NCI-H524 treated with DMSO at 0.1 percent for 48 hours (cell line): Measurements from ENCODE around the gene HNMT.
"Not testable (repeated sequence)": the region's sequence is repeated elsewhere in the genome, so short reads cannot be mapped to it uniquely, and the experiment has no call there.

ENCODE experiments used
- DNase-seq: peaks from one replicate; lab custom pipeline; 2025; lab: John Stamatoyannopoulos, UW

Gene HNMT

DNA sequence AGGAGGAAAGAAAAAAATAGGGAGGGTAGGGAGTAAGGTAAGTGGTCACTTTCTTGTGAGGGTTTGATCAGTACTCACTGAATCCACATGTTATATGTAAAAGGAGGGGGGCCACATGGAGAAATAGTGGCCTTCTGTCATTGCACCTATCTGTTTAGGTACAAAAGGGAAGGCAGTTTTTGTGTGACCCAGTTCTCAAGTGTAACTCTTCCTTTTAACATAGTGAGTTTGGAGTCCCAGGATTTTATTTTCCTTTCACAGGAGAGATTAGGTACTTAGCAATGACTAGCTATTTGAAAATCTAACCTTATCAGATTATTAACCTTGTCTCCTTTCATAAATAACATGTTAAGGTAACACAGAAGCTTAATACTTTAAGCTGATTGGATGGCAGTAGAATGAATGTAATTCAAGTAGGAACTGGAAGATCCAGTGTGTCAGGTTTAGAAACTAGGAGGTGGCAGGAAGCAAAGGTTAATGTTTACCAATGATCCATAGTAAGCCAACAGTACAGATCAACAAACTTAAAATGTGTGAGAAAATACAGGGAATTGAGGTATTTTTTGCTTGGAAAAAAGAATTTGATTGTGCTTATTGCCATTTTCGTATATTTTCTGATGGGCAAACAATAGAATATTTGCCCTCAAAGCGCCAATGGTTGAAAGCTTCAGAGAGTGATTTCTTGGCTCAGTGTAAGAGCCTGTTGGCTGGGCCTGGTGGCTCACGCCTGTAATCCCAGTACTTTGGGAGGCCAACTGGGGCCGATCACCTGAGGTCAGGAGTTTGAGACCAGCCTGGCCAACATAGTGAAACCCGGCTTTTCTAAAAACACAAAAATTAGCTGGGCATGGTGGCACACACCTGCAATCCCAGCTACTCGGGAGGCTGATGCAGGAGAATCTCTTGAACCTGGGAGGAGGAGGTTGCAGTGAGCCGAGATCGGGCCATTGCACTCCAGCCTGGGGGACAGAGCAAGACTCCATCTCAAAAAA, 11.3 kb downstream of the HNMT start:
- DNase-seq, result no peak

DNA sequence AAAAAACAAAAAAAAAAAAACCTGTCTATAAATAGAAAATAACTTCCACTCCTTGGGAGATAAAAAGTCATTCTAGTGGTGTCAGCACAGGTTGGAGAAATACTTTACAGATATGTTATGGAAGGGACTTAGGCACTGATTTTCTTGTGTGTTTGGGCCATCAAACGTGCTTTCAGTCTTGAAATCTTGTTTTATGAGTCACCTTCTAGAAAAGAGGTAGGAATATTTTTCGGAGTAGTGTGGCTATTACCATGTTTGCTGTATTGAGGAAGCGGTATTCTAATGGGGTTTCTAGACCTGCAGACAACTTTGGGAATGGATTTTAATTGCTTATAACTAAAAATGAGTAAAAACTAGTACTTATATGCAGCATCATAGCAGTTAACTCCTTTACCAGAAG, 12.0 kb downstream of the HNMT start:
- DNase-seq, result no peak

DNA sequence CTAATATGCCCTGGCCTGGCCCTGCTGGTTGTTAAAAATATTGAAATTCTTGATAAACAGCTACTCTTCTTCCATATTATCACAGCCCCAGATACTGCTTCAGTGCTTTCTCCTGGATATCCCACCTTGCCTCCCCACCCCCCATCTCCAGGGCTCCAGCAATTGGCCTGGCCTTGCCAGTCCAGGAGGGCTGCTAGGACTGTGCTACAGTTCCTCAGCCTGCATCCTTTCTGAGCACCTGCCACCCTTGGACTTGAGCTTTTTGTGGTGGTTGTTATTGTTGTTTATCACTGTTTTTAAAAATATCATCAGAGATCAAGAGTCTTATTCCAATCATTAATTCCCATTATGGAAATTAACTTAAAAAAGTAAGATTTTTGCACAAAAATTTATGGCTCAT, 13.5 kb downstream of the HNMT start:
- DNase-seq, result no peak

DNA sequence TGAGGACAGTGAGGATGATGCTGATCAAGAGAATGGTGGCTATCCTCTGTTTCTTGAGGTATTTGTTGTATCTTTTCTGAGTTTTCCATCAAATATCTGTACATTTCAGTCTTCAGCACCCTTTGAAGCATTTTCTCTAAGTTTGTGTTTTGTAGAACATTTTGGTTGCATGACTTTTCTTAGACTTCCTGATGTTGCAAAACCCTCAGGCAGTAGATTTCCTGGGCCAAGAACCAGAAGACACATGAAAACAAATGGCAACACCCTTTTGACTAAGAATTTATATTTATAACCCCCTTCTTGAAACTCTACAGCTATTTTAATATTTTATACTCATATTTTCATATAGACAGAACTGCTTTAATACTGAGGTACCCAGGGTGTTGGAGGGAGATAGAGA, 16.2 kb downstream of the HNMT start:
- DNase-seq, result no peak

DNA sequence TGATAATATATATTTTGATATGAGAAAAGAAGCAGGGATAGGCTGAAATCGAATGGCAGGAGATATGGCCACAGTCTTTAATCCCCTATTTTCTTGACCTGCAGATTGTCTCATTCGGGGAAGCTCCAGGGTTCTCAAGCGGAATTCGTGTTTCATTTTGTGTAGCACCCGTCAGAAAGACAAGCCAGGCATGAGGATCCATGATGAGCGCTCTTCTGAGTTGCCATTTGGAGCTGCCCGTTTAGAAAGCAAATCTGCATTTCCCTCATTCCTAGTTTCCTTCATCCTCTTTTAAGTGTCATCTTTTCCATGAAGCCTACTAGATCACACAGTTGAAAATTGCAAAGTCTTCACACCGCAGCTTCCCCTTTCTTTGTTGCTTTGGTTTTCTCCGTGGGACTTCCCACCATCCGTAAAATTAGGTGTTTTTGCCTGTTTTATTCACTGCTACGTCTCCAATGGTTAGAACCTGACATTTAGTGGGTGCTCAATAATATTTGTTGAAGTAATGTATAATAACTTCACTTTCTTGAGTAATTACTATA, 16.9 kb downstream of the HNMT start:
- no peak for DNase-seq

DNA sequence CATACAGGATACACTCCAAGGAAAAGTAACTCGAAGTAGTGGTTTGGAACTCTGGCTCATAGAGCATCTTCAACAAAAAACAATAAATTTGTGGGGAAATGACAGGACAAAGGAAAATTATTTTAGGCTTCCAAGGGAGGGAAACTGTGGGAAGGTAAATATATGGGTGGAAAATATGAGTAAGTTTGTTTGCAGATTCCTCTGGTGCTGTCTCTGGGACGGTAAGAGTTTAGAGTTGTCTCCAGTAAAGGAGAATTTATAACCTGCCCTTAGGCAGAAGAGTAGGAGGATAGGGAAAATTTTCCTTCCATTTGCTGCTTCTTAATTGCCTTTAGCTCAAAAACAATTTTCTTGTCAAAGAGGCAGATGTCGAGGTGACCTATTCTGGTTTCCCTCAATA, 19.3 kb downstream of the HNMT start:
- DNase-seq, result no peak

DNA sequence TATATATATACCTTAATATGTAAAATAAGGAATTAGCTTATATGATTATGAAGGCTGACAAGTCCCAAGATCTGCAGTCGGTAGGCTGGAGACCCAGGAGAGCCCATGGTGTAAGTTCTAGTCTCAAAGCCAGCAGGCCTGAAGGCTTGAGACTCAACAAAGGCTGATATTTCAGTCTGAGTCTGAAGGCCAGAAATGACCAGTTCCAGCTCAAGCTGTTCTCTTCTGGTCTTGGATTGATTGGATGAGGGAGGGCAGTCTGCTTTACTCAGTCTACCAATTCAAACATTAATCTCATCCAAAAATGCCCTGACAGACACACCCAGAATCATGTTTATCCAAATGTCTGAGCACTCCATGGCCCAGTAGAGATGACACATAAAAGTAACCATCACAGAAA, 22.0 kb downstream of the HNMT start:
- DNase-seq, result no peak

DNA sequence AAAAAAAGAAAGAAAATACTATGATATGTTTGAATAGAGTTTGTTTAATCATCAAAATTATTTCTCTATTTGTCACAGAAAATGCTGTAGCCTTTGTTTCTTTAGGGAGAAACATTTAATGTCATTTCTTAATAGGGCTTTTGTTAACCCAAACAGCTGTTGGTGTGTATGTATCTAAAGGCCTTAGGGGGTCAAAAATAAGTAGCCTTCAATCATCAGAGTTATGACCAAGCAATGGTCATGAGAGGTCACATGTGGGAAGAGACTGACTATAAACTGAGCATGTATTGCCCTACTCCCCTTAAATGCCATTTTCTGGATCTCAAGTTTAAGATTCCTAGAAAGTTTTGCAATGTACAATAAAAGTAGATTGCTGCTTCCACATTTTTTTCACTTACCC, 22.7 kb downstream of the HNMT start:
- DNase-seq, result no peak

DNA sequence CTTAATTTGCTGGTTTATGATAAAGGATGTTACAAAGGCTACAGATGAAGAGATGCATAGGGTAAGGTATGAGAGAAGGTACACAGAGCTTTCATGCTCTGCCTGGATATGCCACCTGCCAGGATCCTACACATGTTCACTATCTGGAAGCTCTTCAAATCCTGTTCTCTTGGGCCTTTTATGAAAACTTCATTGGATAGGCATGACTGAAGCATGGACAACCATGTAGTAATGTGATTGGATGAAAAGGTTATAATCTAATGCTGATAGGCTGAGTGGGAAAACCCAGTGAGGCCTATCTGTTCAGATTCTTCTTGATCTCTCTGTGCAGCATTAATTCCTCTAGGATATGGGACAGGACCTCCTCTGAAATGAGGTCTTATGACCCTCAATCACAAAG, 26.8 kb downstream of the HNMT start:
- DNase-seq, result no peak

DNA sequence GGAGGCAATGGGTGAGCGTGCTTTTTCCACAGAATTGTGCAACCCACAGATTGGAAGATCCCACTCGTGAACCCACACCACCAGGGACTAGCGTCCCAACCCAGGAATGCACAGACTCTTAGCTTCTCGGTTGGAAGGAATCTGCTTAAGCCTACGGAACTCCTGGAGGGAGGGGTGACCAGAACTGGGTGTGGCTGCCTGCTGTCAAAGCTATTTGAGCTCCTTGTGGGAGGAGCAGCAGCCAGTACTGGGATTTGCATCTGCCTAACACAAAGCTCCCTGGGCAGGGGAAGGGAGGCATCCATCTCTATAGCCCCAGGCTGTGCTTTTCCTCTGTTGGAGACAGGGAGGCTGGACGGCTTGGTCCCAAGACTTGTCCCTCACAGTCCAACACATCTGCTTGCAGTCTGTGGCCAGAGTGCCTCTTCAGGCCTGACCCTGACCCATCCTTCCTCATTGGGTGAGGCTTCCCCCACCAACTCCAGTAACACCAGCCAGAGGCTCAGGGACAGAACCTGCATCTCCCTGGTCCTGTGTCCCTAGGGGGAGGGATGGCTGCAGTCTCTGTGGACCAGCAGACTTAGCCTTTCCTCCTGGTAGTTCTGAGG, 27.9 kb downstream of the HNMT start:
- DNase-seq, result no peak

DNA sequence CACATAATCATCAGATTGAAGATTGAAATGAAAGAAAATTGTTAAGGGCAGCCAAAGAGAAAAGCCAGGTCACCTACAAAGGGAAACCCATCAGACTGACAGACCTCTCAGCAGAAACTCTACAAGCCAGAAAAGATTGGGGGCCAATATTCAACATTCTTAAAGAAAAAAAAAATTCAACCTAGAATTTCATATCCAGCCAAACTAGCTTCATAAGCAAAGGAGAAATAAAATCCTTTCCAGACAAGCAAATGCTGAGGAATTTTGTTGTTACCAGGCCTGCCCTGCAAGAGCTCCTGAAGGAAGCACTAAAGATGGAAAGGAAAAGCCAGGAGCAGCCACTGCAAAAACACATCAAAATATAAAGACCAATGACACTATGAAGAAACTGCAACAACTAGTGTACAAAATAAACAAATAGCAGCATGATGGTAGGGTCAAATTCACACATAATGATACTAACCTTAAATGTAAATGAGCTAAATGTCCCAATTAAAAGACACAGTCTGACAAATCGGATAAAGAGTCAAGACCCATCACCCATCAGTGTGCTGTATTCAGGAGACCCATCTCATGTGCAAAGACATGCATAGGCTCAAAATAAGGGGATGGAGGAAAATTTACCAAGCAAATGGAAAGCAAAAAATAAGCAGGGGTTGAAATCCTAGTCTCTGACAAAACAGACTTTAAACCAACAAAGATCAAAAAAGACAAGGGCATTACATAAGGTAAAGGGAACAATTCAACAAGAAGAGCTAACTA, 29.6 kb downstream of the HNMT start:
- DNase-seq, result not testable (repeated sequence)

DNA sequence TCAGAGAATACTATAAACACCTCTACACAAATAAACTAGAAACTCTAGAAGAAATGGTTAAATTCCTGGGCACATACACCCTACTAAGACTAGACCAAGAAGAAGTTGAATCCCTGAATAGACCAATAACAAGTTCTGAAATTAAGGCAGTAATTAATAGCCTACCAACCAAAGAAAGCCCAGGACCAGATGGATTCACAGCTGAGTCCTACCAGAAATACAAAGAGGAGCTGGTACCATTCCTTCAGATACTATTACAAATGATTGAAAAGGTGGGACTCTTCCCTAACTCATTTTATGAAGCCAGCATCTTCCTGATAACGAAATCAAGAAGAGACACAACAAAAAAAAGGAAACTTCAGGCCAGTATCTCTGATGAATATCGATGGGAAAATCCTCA, 31.1 kb downstream of the HNMT start:
- DNase-seq, result not testable (repeated sequence)

DNA sequence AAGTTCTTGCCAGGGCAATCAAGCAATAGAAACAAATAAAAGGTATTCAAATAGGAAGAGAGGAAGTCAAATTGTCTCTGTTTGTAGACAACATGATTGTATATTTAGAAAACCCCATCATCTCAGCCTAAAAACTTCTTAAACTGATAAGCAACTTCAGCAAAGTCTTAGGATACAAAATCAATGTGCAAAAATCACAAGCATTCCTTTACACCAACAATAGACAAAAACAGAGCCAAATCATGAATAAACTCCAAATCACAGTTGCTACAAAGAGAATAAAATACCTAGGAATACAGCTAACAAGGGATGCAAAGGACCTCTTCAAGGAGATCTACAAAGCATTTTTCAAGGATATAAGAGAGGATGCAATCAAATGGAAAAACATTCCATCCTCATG, 31.9 kb downstream of the HNMT start:
- not testable (repeated sequence) for DNase-seq

DNA sequence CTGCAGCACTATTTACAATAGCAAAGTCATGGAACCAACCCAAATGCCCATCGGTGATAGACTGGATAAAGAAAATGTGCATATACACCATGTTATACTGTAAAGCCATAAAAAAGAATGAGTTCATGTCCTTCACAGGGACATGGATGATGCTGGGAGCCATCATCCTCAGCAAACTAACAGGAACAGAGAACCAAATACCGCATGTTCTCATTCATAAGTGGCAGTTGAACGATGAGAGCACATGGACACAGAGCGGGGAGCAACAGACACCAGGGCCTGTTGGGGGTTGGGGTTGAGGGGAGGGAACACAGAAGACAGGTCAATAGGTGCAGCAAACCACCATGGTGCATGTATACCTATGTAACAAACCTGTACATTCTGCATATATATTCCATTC, 33.5 kb downstream of the HNMT start:
- no peak for DNase-seq

DNA sequence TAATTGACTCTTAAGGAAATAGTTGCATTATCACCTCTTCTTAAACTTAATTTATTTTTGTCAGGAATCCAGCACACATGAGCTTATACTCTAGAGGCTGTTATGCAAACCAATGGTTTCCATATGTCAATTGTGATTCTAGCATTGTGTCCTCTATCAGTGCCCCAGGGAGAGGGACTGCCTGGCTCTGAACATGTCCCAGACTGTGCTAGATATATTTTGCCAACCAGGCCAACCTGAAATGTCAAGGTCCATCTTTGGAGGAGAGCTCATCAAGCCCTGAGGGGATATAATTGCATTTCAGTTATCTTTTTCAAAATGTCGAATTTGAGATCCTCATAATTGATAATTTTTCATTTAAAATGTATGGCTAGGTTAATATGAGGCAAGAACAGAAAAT, 34.2 kb downstream of the HNMT start:
- no peak for DNase-seq

DNA sequence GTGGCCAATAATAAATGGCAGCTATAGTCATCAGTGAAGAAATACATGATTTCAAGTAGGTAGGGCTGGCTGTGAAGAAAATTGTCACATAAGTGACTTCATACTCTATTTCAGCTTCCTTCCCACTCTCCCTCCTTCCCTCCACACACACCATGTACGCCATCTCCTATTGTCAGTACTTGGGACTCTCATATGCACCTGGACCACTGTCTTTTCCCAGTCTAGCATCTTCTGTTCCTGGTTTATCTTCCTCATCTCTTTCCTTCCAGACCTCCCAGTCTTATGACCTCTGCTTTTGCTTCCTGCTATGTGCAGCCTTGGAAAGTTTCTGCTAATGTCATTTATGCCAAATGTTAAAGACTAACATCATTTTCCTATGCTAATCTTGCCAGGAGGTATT, 35.0 kb downstream of the HNMT start:
- DNase-seq, result no peak

DNA sequence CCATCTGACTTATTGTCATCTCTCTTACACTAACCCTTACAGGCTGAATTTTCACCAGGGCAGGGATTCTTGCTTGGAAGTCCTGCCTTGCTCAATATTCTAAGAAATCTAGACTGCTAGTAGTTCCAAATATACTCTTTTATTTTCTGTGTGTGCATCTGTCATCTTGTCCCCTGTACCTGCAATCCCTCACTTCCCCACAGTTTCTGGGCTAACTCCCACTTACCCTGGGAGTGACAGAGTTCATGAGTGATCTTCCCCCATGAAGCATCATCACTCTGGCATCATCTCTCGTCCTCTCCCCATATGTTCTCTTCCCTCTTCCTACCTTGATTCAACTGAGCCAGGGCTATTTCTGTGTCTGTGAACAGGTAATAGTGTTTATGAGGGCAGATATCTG, 35.7 kb downstream of the HNMT start:
- DNase-seq, result no peak

DNA sequence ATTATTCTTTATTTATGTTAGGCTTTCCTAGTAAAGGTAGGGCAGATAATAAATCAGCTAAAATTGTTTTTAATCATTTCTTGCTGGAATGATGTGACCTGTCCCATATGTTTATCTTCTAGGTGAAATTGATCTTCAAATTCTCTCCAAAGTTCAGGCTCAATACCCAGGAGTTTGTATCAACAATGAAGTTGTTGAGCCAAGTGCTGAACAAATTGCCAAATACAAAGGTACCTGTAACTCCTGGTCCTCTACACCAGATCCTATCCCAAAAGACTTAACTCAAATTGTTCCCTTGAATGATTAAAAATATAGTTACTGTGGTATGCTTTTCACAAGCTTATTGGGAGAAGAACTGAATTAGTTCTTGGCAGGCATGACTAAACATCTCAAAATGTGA, 36.5 kb downstream of the HNMT start:
- no peak for DNase-seq

DNA sequence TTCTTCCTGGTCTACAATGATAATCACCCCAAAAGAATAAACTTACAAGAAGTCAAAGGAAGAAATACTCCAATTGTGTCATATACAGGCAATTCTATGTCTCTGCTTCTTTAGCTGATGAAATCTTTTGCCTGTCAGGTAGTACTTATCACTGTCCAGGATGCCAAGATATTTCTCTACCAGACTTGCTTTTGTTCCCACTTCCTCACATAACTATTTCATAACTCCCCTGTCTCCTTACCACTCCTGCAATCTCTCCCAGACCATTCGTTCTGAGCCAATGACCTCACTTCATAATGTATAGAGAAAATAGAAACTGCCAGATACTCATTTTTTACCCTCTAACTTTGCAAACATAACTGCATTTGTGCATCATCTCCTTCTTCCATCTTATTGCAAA, 39.1 kb downstream of the HNMT start:
- DNase-seq, result no peak

DNA sequence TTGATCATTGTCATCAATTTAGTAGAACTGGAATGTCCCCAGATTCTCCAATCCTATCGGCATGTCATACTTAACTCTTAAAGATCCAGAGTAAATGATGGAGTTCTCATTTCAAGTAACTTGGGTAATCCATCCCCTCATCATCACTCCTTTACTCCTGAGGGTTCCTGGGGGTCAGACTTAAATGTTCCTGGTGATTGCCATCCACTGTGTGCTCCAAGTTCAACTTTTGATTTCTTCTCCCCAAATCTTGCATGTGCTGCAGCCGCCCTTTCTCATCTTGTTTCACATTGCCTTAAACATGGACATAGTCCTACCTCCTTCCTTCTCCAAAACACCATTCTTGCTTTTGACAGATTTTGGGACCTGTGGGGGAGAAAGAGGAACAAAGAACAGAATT, 43.2 kb downstream of the HNMT start:
- no peak for DNase-seq

DNA sequence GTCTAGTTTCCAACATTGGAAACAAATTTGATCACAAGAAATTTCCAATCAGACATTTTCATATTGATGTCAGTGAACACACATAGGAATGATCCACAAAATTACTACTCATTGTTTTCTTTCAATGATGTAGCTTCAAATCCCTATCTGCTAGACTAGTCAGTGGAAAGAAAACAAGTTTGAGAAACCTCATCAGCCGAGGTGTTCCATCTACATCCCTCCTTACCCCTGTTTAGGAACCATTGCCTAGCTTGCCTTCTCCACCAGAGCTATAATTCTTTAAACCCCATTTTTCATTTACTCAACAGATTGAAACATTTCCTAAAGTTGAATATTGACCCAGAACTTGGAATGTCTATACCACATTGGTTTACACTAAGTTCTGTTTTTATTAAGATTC, 45.3 kb downstream of the HNMT start:
- DNase-seq, result no peak

DNA sequence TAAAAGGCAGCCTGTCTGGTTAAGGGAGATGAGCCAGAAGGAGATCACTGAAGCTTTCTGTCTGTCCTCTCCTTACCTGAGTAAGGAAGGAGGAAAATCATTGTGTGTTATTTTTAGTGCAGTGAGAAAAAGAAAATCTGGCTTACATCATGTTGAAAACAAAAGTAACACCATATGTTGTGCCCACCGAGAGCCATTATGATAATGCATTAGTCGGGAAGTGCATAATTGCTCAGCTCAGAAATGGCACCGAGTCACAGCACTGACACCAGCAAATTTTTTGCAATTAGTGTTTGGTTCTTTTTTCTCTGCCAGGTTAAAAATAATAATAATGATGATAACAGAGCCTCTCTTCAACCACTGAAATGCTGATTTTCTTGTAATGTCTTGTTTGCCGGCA, 46.6 kb downstream of the HNMT start:
- peak; percentile 50 for DNase-seq

DNA sequence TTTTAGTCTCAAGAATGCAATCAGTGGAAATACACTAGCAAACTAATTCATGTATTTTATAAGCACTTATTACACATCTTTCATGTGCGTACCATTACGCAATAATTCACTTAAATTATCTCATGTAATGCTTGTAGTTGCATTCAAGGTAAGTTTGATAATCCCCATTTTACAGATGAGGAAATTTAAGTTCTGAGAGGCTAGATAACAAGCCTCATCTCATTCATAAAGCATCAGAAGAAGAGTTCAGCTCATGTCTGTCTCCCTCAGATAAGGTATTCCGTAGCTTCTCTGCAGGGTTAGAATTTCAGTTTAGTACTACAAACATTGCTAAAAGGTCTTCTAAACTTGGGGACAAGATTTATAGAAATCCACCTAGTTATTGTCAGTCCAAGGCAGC, 47.8 kb downstream of the HNMT start:
- no peak for DNase-seq
